ENCODE results near the gene TNFAIP2.

TNFAIP2 gene

GRCh38 chr14:103122947-103123633 is at the start of gene TNFAIP2:
Gene TNFAIP2 (plus strand): TSS chr14:103123461. CDS start chr14:103126458, 2,997 bp downstream.
- DNase-seq = no peak

- no peak for DNase-seq
Observed at GRCh38 chr14:103073876-103074728, 49.2 kb upstream of the TNFAIP2 start.

GRCh38 chr14:103074729-103075367 is 48.4 kb upstream of the TNFAIP2 start:
- peak; percentile 19 for DNase-seq

GRCh38 chr14:103078420-103078749 is 44.9 kb upstream of the TNFAIP2 start:
- peak; percentile 82 for DNase-seq

GRCh38 chr14:103078860-103079587 is 44.2 kb upstream of the TNFAIP2 start:
- DNase-seq = no peak

GRCh38 chr14:103081951-103082350 is 41.3 kb upstream of the TNFAIP2 start:
- DNase-seq = no peak

GRCh38 chr14:103084021-103084919 is 39.0 kb upstream of the TNFAIP2 start, which contains the start of gene LBHD2:
Gene LBHD2 (plus strand): TSS chr14:103084210. CDS start chr14:103086013, 1,803 bp downstream.
- DNase-seq = no peak

- DNase-seq = no peak
Observed at GRCh38 chr14:103085106-103086091, 37.9 kb upstream of the TNFAIP2 start.

- no peak for DNase-seq
Observed at GRCh38 chr14:103086771-103087342, 36.4 kb upstream of the TNFAIP2 start.

GRCh38 chr14:103087343-103087835 is 35.9 kb upstream of the TNFAIP2 start:
- DNase-seq = no peak

GRCh38 chr14:103088921-103089320 is 34.3 kb upstream of the TNFAIP2 start:
- DNase-seq = no peak

- no peak for DNase-seq
Observed at GRCh38 chr14:103089386-103090335, 33.6 kb upstream of the TNFAIP2 start.

- DNase-seq = no peak
Observed at GRCh38 chr14:103090481-103091020, 32.7 kb upstream of the TNFAIP2 start.

GRCh38 chr14:103091041-103091882 is 32.0 kb upstream of the TNFAIP2 start:
- peak; percentile 79 for DNase-seq

GRCh38 chr14:103091883-103092222 is 31.4 kb upstream of the TNFAIP2 start:
- DNase-seq = no peak

GRCh38 chr14:103093856-103094405 is 29.3 kb upstream of the TNFAIP2 start:
- DNase-seq = no peak
